Right cardiac atrium (tissue), 5 donors: ENCODE results near the gene TBC1D10A. TPM values are rescaled to one million over a fixed set of nuclear protein-coding genes. Genes with fewer than 3 reads are reported as not detected.

Source experiments
- ATAC-seq, 2 donors: fragments of 200-7000 bp; cut with Tn5 transposase; one replicate each; pipeline versions ENCODE4 v1.8.0 to v1.9.1; 2020; ENCODE audit warnings: moderate library complexity in 2 of 2, mild to moderate bottlenecking in 1 of 2
- DNase-seq, 3 donors: peaks; one replicate each; pipeline ENCODE4 v3.0.0-alpha.2; 2020
- H3K27ac ChIP-seq: one replicate; pipeline ENCODE4 v1.5.1; 2013; ENCODE audit warnings: mild to moderate bottlenecking, low read length, control low read depth, moderate library complexity
- H3K27me3 ChIP-seq: one replicate; pipeline ENCODE4 v1.6.1; 2013; ENCODE audit not compliant: control insufficient read depth, insufficient read depth
- H3K4me1 ChIP-seq: one replicate; pipeline ENCODE4 v1.6.1; 2013; ENCODE audit warnings: low read length; ENCODE audit not compliant: control insufficient read depth, insufficient read depth
- H3K4me3 ChIP-seq: one replicate; pipeline ENCODE4 v1.5.1; 2013; ENCODE audit warnings: low read length, control low read depth
- H3K9me3 ChIP-seq: one replicate; pipeline ENCODE4 v1.6.1; 2013; ENCODE audit warnings: low read length; ENCODE audit not compliant: control insufficient read depth
- WGBS: extraction: QIAGEN DNeasy Blood & Tissue Kit; methylation state at CpG from one replicate; pipeline ENCODE4 v1.1.7; 2013; 5-methylcytosine and 5-hydroxymethylcytosine counted together
- intact Hi-C, 4 donors: fragments of 100-400 bp; cut with DNase I; formaldehyde crosslinking; loops; one replicate each; pipeline versions ENCODE4 v1.11.0 to v1.14.0; 2022 to 2023
- polyA plus RNA-seq: library from polyadenylated mRNA; stranded (reverse); fragments of 200-250 nt; gene quantifications from one replicate; pipeline ENCODE4 v1.2.3, GENCODE V29; 2013
- total RNA-seq, 4 donors: library from RNA; stranded (reverse); fragmentation: NEBNext Ultra II Directional; extraction: Animal tissue kit (Norgen Biotek cat#: 25700); gene quantifications; one replicate each; pipeline ENCODE4 v1.2.1, GENCODE V29; 2021
- donor health status: healthy with polysubstance abuse.
- donor health status: DM: no; HTN: yes; CAD: no.
- donor health status: DM: no; HTN: no; CAD: no.
- donor health status: DM: no; HTN: yes; CAD: no; lungs with severe emphysema.
- donor health status: DM: yes; HTN: yes; CAD: no.

TBC1D10A gene
- total and polyA plus RNA-seq, 5 donors = 5.4 to 9.1 (median 7.9) TPM

DNA sequence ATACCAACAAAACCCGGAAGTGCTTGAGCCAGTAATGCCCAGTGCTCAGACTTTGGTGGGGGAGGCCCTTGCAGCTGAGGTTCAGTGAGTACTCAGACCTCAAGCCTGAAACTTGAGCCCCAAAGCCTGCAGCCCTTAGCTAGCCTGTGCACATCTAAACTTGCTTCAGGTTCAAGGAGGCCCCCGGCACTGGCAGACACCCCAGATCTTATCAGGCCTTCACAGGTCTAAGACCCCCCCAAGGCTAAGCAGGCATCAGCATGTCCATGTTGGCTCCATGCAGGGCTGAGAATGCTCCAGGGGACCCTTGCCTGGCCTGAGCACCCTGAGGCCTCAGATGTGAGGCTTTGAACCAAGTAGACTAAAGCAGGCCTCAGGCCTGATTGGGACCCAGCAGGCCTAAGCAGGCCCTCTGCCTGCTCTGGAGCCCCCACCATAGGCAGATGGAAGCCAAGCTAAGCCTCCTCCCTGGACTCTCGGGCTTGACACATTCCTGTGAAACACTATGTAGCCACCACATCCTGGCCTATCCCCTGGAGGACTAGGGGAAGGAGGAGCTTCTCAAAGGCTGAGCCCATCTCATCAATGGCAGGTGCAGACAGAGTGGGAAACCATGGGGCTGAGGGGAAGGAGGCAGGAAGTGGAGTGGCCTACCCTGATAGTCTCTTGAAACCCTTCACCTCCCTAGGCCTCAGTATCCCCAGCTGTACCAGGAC is 36.2 kb downstream of the TBC1D10A start:
- H3K27me3 ChIP-seq = no peaks in the 10 kb centered on the region
- H3K4me1 ChIP-seq = peaks cover 14% of the 10 kb centered on the region
- intact Hi-C loops = loop anchor here in 1 of 4 donors (5.0 kb wide), 1 partner anchor 42 kb away; no protein-coding TSS in a partner anchor
- no peak overlapping the region for H3K4me3 ChIP-seq
- WGBS = 33% methylated on average over 3 of the region's 3 CpGs
- no peaks in the 10 kb centered on the region for H3K9me3 ChIP-seq
- ATAC-seq (peak; percentile 7 to 25), DNase-seq (peak; percentile 48 to 78 (median 66))
- H3K27ac ChIP-seq = peak overlapping the region; percentile 97

DNA sequence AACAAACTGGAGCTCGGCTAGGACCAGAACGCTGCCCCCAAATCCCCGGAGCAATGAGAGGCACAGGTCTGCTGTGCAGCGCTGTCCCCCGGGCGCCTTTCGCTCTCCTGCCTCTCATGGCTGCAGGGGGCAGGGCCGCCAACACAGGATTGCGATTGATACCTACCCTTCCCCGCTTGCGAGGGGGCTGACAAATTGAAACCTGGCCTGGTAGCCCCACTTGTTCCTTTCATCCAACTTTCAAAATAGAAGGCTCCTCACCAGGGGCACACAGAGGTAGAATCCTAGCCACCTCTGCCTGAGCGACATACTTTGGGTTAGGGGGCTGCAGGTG is 36.8 kb downstream of the TBC1D10A start:
- Histone ChIP-seq H3K4me3 (peak overlapping the region; percentile 75), H3K27me3 (no peaks in the 10 kb centered on the region), H3K4me1 (peaks cover 14% of the 10 kb centered on the region), H3K27ac (peak overlapping the region; percentile 97), H3K9me3 (no peaks in the 10 kb centered on the region)
- DNase-seq (no peak), ATAC-seq (peak; percentile 1 to 2)
- WGBS = 15% methylated on average over 12 of the region's 12 CpGs
- intact Hi-C loops = loop anchor here (5.0 kb wide), 4 partner anchors 37 to 97 kb away; partner anchors contain the start of genes RNF215 (in 3 of the 4), CCDC157 (in 1 of the 4), SF3A1 (in 1 of the 4) and TBC1D10A (in 1 of the 4)

DNA sequence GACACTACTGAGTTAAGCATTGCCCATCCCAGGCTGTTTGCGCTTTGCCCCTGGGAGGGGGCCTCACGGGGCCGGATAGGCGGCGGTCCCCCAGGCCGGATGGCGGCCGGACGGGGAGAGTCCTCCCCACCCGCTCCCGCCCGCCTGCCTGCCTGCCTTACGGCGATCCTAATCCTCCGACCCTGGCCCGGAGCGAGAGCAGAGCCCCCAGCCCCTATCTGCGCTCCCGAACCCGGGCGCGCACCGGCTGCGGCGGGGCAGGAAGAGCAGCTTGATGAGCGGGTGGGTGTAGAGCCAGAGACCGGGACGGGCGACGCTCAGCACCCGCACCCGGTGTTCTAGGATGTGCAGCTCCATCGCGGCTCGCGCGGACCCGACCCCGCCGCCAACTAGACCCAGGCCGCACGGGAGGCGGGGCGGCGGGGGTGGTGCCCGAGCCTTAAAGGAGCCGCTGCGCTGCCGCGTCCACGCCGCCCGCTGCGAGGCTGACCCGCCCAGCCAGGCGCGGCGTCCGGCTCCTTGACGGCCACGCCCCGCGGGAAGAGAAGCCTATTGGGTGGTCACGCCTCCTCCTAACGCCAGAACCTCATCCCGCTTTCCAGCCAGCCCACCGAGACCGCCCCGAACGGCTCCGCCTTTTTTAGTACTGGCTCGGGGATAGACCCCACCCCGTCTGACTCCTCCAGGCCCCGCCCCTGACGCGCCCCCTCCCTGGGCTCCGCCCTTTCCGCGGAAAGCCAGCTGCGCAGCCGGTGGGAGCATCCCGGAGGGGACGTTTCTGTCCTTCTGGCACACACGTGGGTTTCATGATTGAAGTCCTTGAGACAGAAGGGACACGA is 37.4 kb downstream of the TBC1D10A start, which contains the start of gene CASTOR1:
CASTOR1 (minus strand) TSS at position 365 of the 839 bp plus-strand sequence; CDS start at position 357, 8 bp downstream.
- Histone ChIP-seq H3K27ac (peak within 1 kb of the TSS; percentile 97), H3K27me3 (no peaks in the 10 kb centered on the region), H3K4me3 (peak within 1 kb of the TSS; percentile 75), H3K4me1 (peaks cover 14% of the 10 kb centered on the region), H3K9me3 (no peaks in the 10 kb centered on the region)
- intact Hi-C loops = loop anchor here (5.0 kb wide), 3 partner anchors 38 to 98 kb away; partner anchors contain the start of genes RNF215 (in 3 of the 4), CCDC157 (in 1 of the 4), SF3A1 (in 1 of the 4) and TBC1D10A (in 1 of the 4)
- under 1% methylated on average over 85 of the region's 85 CpGs for whole genome bisulfite sequencing
- DNase-seq (peak; percentile 99 to 100 (median 99)), ATAC-seq (peak; percentile 87 to 91)

GRCh38 chr22:30288419-30289140 is 38.2 kb downstream of the TBC1D10A start:
- H3K4me3 ChIP-seq = peak overlapping the region; percentile 75
- H3K4me1 ChIP-seq = peaks cover 14% of the 10 kb centered on the region
- ATAC-seq (no peak), DNase-seq (no peak)
- H3K27me3 ChIP-seq = no peaks in the 10 kb centered on the region
- no peaks in the 10 kb centered on the region for H3K9me3 ChIP-seq
- intact Hi-C loops = loop anchor here (5.0 kb wide), 3 partner anchors 39 to 99 kb away; partner anchors contain the start of genes RNF215 (in 3 of the 4), CCDC157 (in 1 of the 4), SF3A1 (in 1 of the 4) and TBC1D10A (in 1 of the 4)
- H3K27ac ChIP-seq = peak overlapping the region; percentile 81
- 13% methylated on average over 27 of the region's 27 CpGs for WGBS

GRCh38 chr22:30287648-30288418 is 38.9 kb downstream of the TBC1D10A start:
- peak; percentile 72 to 77 for ATAC-seq
- Histone ChIP-seq H3K4me3 (peak overlapping the region; percentile 75), H3K9me3 (no peaks in the 10 kb centered on the region), H3K27me3 (no peaks in the 10 kb centered on the region), H3K4me1 (peaks cover 14% of the 10 kb centered on the region), H3K27ac (peak overlapping the region; percentile 81)
- 15% methylated on average over 5 of the region's 5 CpGs for WGBS
- intact Hi-C loops = loop anchor here (5.0 kb wide), 3 partner anchors 39 to 99 kb away; partner anchors contain the start of genes RNF215 (in 3 of the 4), CCDC157 (in 1 of the 4), SF3A1 (in 1 of the 4) and TBC1D10A (in 1 of the 4)
- DNase-seq = peak; percentile 90 to 96 (median 96)

- ATAC-seq (no peak), DNase-seq (peak; percentile 71 to 90 (median 89))
- no peaks in the 10 kb centered on the region for H3K9me3 ChIP-seq
- no peaks in the 10 kb centered on the region for H3K27me3 ChIP-seq
- H3K27ac ChIP-seq = no peak overlapping the region
- WGBS = 65% methylated on average over 31 of the region's 31 CpGs
- H3K4me1 ChIP-seq = peaks cover 14% of the 10 kb centered on the region
- intact Hi-C loops = loop anchor here (5.0 kb wide), 3 partner anchors 40 to 100 kb away; partner anchors contain the start of genes RNF215 (in 3 of the 4), CCDC157 (in 1 of the 4), SF3A1 (in 1 of the 4) and TBC1D10A (in 1 of the 4)
- no peak overlapping the region for H3K4me3 ChIP-seq
Measured at GRCh38 chr22:30286813-30287647, 39.7 kb downstream of the TBC1D10A start.

DNA sequence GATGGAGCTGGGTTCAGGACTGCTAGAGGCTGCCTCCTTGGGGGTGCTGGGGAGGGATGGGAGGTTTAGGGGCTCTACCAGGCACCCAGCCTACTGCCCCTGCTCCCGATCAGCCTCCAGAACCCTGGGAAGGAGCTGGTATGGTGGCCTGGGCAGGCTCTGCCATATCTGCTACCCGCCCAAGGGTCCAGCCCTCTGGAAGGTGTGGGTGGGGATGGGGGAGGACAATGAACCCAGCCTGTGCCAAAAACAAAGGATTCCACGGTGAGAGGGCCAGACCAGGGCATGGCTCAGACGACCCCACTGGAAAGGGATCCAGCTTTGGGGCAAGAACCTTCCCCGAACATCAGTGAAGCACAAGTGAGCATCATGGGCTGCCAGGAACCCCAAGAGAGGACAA is 40.4 kb downstream of the TBC1D10A start:
- H3K4me3 ChIP-seq = no peak overlapping the region
- no peaks in the 10 kb centered on the region for H3K27me3 ChIP-seq
- DNase-seq (peak in 1 of 3 donors; percentile 56), ATAC-seq (no peak)
- no peak overlapping the region for H3K27ac ChIP-seq
- 77% methylated on average over 5 of the region's 5 CpGs for WGBS
- intact Hi-C loops = loop anchor here (5.0 kb wide), 3 partner anchors 41 to 101 kb away; partner anchors contain the start of genes RNF215 (in 3 of the 4), CCDC157 (in 1 of the 4), SF3A1 (in 1 of the 4) and TBC1D10A (in 1 of the 4)
- H3K4me1 ChIP-seq = peaks cover 13% of the 10 kb centered on the region
- H3K9me3 ChIP-seq = no peaks in the 10 kb centered on the region

- H3K27ac ChIP-seq = no peak overlapping the region
- H3K9me3 ChIP-seq = no peaks in the 10 kb centered on the region
- H3K4me3 ChIP-seq = no peak overlapping the region
- 93% methylated on average over 8 of the region's 8 CpGs for WGBS
- no peaks in the 10 kb centered on the region for H3K27me3 ChIP-seq
- H3K4me1 ChIP-seq = peaks cover 8% of the 10 kb centered on the region
- no peak for ATAC-seq
- intact Hi-C loops = loop anchor here (5.0 kb wide), 3 partner anchors 41 to 101 kb away; partner anchors contain the start of genes RNF215 (in 3 of the 4), CCDC157 (in 1 of the 4), SF3A1 (in 1 of the 4) and TBC1D10A (in 1 of the 4)
- no peak for DNase-seq
Measured at GRCh38 chr22:30285846-30286200, 40.9 kb downstream of the TBC1D10A start.
